Left renal cortex interstitium (tissue), 4 donors: ENCODE measurements around the gene PODN. TPM values are rescaled to one million over a fixed set of nuclear protein-coding genes. Genes with fewer than 3 reads are reported as not detected.

Source experiments
- DNase-seq, 4 donors: peaks; one replicate each; pipeline ENCODE4 v3.0.0-alpha.2; 2013; ENCODE audit warnings: low read depth in 4 of 4, low spot score in 2 of 4, missing footprints in 1 of 4
- polyA plus RNA-seq, 4 donors: library from polyadenylated mRNA; unstranded; fragments of 120-200 nt; gene quantifications; one replicate each; pipeline ENCODE4 v1.2.1, GENCODE V29; 2013; ENCODE audit not compliant: insufficient read length in 4 of 4

PODN gene
- polyA plus RNA-seq, 4 donors = 1.6 to 3.1 (median 2.2) TPM

GRCh38 chr1:53111693-53112092 is 49.7 kb downstream of the PODN start:
- no peak for DNase-seq

- DNase-seq = no peak
Observed at GRCh38 chr1:53112271-53112774, 50.3 kb downstream of the PODN start.

GRCh38 chr1:53112861-53113260 is 50.8 kb downstream of the PODN start:
- no peak for DNase-seq

- no peak for DNase-seq
Observed at GRCh38 chr1:53114090-53114489, 52.1 kb downstream of the PODN start.

- DNase-seq = no peak
Observed at GRCh38 chr1:53114581-53115400, 52.8 kb downstream of the PODN start.

- DNase-seq = no peak
Observed at GRCh38 chr1:53115403-53116306, 53.6 kb downstream of the PODN start.

GRCh38 chr1:53116307-53116810 is 54.3 kb downstream of the PODN start:
- no peak for DNase-seq

GRCh38 chr1:53116933-53117600 is 55.1 kb downstream of the PODN start:
- DNase-seq = no peak

- DNase-seq = no peak
Observed at GRCh38 chr1:53117836-53118235, 55.8 kb downstream of the PODN start.

GRCh38 chr1:53120659-53121058 is 58.6 kb downstream of the PODN start:
- DNase-seq = no peak

GRCh38 chr1:53121319-53122172 is 59.5 kb downstream of the PODN start:
- DNase-seq = no peak

- DNase-seq = no peak
Observed at GRCh38 chr1:53122201-53122885, 60.3 kb downstream of the PODN start.

- no peak for DNase-seq
Observed at GRCh38 chr1:53122961-53123413, 61.0 kb downstream of the PODN start.

- DNase-seq = no peak
Observed at GRCh38 chr1:53123453-53124140, 61.6 kb downstream of the PODN start.

GRCh38 chr1:53125122-53125521 is 63.1 kb downstream of the PODN start:
- DNase-seq = no peak

- no peak for DNase-seq
Observed at GRCh38 chr1:53125623-53126360, 63.8 kb downstream of the PODN start.

- DNase-seq = no peak
Observed at GRCh38 chr1:53126495-53126894, 64.5 kb downstream of the PODN start.

- no peak for DNase-seq
Observed at GRCh38 chr1:53127546-53127945, 65.5 kb downstream of the PODN start.
